ENCODE results near the gene C16orf86. TPM values are rescaled to one million over a fixed set of nuclear protein-coding genes. Genes with fewer than 3 reads are reported as not detected.

The C16orf86 gene
- total RNA-seq, 1 donor from 2014 or later: 0.82 TPM

DNA sequence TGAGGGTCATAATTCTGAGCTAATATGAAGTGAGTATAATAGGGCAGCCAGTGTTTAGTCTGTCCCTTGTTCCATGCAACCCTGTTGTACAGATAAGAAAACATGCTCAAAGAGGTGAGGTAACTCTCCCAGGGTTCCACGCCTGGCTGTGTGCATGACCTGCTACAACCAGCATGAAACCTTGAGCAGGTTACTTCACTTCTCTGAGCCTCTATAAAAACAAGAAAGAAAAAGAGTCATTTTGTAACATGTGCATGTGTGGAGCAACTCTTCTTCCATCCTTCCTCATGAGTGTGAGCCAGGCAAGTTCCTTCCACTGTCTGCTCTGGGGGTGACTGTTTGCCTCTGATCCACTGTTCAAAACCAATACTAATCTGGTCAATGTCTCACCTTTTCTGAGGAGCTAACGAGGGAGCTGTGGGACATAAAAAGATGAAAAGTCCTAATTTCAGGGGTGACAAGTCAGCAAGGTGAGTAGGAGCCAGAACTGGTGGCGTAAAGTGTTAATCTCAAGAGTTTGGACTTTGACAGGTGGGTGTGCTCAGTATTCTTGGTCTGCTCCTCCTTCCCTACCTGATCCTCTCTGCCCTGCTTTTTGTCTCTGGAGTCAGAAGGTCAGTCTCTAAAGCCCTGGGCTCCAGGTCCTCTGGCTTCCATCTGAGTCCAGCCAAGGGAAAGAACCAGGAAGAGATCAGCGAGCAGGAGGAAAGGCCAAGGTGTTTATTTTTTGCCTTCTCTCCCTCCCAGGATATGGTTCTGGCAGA, 31.0 kb downstream of the C16orf86 start:
- Mint-ChIP-seq H3K27ac (ENCODE audit: unreplicated experiment) (no peak overlapping the region), H3K9me3 (ENCODE audit: low read depth) (no peaks in the 10 kb centered on the region), H3K27me3 (ENCODE audit: low read depth) (no peaks in the 10 kb centered on the region), H3K4me3 (ENCODE audit: unreplicated experiment) (no peak overlapping the region), H3K36me3 (ENCODE audit: low read depth) (peaks cover 4% of the 10 kb centered on the region), H3K4me1 (ENCODE audit: low read depth) (no peaks in the 10 kb centered on the region)
- TF ChIP-seq, protein P1, sequence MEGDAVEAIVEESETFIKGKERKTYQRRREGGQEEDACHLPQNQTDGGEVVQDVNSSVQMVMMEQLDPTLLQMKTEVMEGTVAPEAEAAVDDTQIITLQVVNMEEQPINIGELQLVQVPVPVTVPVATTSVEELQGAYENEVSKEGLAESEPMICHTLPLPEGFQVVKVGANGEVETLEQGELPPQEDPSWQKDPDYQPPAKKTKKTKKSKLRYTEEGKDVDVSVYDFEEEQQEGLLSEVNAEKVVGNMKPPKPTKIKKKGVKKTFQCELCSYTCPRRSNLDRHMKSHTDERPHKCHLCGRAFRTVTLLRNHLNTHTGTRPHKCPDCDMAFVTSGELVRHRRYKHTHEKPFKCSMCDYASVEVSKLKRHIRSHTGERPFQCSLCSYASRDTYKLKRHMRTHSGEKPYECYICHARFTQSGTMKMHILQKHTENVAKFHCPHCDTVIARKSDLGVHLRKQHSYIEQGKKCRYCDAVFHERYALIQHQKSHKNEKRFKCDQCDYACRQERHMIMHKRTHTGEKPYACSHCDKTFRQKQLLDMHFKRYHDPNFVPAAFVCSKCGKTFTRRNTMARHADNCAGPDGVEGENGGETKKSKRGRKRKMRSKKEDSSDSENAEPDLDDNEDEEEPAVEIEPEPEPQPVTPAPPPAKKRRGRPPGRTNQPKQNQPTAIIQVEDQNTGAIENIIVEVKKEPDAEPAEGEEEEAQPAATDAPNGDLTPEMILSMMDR (IDR thresholded peaks at IDR 0.05): no peak
- no peak for DNase-seq (ENCODE audit: low spot score)

DNA sequence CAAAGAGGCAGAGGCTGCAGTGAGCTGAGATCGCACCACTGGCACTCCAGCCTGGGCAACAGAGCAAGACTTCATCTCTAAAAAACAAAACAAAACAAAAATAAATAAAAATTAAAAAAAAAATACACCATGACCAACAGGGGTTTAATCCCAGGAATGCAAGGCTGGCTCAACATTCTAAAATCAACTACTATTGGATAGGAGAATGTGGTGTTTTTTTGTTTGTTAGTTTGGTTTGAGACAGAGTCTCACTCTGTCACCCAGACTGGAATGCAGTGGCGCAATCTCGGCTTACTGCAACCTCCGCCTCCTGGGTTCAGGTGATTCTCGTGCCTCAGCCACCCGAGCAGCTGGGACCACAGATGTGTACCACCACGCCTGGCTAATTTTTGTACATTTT, 32.7 kb downstream of the C16orf86 start:
- DNase-seq (ENCODE audit: low spot score): no peak
- peaks cover 7% of the 10 kb centered on the region for H3K4me1 Mint-ChIP-seq (ENCODE audit: low read depth)
- H3K36me3 Mint-ChIP-seq (ENCODE audit: low read depth): peaks cover 4% of the 10 kb centered on the region

DNA sequence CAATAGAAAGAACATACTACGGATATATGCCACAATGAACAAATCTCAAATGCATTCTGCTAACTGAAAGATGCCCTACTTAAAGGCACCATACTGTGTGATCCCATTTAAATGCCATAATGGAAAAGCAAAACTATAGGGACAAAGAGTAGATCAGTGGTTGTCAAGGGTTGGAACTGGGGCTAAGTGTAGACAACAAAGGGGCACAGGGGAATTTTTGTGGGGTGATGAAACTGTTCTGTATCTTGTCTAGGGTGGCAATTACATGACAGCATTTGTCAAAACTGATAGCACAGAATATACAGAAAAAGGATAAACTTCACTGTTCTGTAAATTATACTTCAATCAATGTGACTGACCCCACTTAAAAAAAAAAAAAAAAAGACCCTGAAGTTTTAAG, 34.8 kb downstream of the C16orf86 start:
- Mint-ChIP-seq H3K4me1 (ENCODE audit: low read depth) (peaks cover 11% of the 10 kb centered on the region), H3K27me3 (ENCODE audit: low read depth) (no peaks in the 10 kb centered on the region)

More for the DNA sequence above, 32.7 kb downstream of the C16orf86 start:
- TF ChIP-seq, protein P1 (IDR thresholded peaks at IDR 0.05): no peak
- no peaks in the 10 kb centered on the region for H3K27me3 Mint-ChIP-seq (ENCODE audit: low read depth)
- H3K27ac Mint-ChIP-seq (ENCODE audit: unreplicated experiment): no peak overlapping the region
- no peaks in the 10 kb centered on the region for H3K9me3 Mint-ChIP-seq (ENCODE audit: low read depth)
- H3K4me3 Mint-ChIP-seq (ENCODE audit: unreplicated experiment): no peak overlapping the region

DNA sequence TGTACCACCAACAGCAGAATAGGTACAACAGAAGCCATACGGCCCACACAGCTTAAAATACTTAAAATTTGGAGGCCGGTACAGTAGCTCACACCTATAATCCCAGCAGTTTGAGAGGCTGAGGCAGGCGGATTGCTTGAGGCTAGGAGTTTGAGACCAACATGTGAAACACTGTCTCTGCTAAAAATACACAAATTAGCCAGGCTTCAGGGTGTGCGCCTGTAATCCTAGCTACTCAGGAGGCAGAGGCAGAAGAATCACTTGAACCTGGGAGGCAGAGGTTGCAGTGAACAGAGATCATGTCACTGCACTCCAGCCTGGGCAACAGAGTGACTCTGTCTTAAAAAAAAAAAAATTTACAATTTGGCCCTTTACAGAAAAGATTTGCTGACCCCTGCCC, 35.5 kb downstream of the C16orf86 start:
- DNase-seq (ENCODE audit: low spot score): no peak
- TF ChIP-seq, protein P1 (IDR thresholded peaks at IDR 0.05): no peak
- Mint-ChIP-seq H3K36me3 (ENCODE audit: low read depth) (peaks cover 4% of the 10 kb centered on the region), H3K9me3 (ENCODE audit: low read depth) (no peaks in the 10 kb centered on the region), H3K27ac (ENCODE audit: unreplicated experiment) (no peak overlapping the region), H3K27me3 (ENCODE audit: low read depth) (no peaks in the 10 kb centered on the region), H3K4me1 (ENCODE audit: low read depth) (peaks cover 11% of the 10 kb centered on the region), H3K4me3 (ENCODE audit: unreplicated experiment) (no peak overlapping the region)

More for the DNA sequence above, 34.8 kb downstream of the C16orf86 start:
- no peak overlapping the region for H3K27ac Mint-ChIP-seq (ENCODE audit: unreplicated experiment)
- TF ChIP-seq, protein P1 (IDR thresholded peaks at IDR 0.05): no peak
- DNase-seq (ENCODE audit: low spot score): no peak
- H3K9me3 Mint-ChIP-seq (ENCODE audit: low read depth): no peaks in the 10 kb centered on the region
- H3K36me3 Mint-ChIP-seq (ENCODE audit: low read depth): peaks cover 4% of the 10 kb centered on the region
- H3K4me3 Mint-ChIP-seq (ENCODE audit: unreplicated experiment): no peak overlapping the region

DNA sequence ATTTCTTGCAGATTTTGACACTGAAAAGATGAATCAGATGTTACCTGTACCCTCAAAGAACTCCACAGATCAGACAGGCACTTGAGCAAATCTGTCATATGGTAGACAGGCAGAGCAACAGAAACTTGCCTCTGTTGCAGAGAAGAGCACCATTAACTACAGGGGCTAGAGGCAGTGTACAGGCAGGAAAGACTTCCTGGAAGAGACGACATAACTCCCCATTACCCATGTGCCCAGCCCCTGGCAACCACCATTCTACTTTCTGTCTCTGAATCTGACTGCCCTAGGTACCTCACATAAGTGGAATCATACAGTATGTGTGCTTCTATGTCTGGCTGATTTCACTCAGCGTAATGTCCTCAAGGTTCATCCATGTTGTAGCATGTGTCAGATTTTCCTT, 37.0 kb downstream of the C16orf86 start:
- TF ChIP-seq, protein P1 (IDR thresholded peaks at IDR 0.05): no peak
- Mint-ChIP-seq H3K27me3 (ENCODE audit: low read depth) (no peaks in the 10 kb centered on the region), H3K4me1 (ENCODE audit: low read depth) (peaks cover 11% of the 10 kb centered on the region), H3K4me3 (ENCODE audit: unreplicated experiment) (no peak overlapping the region), H3K36me3 (ENCODE audit: low read depth) (peaks cover 1% of the 10 kb centered on the region), H3K27ac (ENCODE audit: unreplicated experiment) (no peak overlapping the region), H3K9me3 (ENCODE audit: low read depth) (no peaks in the 10 kb centered on the region)
- DNase-seq (ENCODE audit: low spot score): no peak

Data from chondrocyte (in vitro differentiated cells).